Measurements from ENCODE around the gene ATL3.

Gene ATL3

GRCh38 chr11:63623513-63624140, 47.5 kb downstream of the ATL3 start:
- no peak overlapping the region for H3K9ac ChIP-seq (ENCODE audit: low read depth, low read length, poor library complexity)
- H3K4me2 ChIP-seq (ENCODE audit: insufficient read depth, low read length, poor library complexity, severe bottlenecking): no peak overlapping the region
- H3K9me3 ChIP-seq (replicated peaks in 1 of 2; ENCODE audit: control insufficient read depth in 2 of 2, insufficient read depth in 1 of 2, low read depth in 1 of 2, low read length in 2 of 2): no peaks in the 10 kb centered on the region
- no CpG with 5 or more reads among the region's 7 CpGs for WGBS, 2 donors (ENCODE audit: extremely low coverage in 2 of 2, insufficient read length in 2 of 2, insufficient replicate concordance in 1 of 2)
- peak overlapping the region; percentile 72 for H4K8ac ChIP-seq (ENCODE audit: low read depth, low read length)
- peaks cover 0 to 5% of the 10 kb centered on the region in 2 donors for H3K4me1 ChIP-seq (ENCODE audit: control insufficient read depth in 2 of 2, insufficient read depth in 1 of 2, low read depth in 1 of 2, low read length in 2 of 2)
- H3K79me1 ChIP-seq (ENCODE audit: low read depth, low read length): no peaks in the 10 kb centered on the region
- DNase-seq (ENCODE audit: low spot score): no peak
- H3K4me3 ChIP-seq (ENCODE audit: low read length in 2 of 2): no peak overlapping the region
- H3K4ac ChIP-seq (ENCODE audit: low read length): no peak overlapping the region
- no peak overlapping the region for H3K18ac ChIP-seq (ENCODE audit: low read length)
- H3K36me3 ChIP-seq (replicated peaks in 1 of 2; ENCODE audit: control insufficient read depth in 2 of 2, insufficient read depth in 2 of 2, low read length in 2 of 2): no peaks in the 10 kb centered on the region
- no peak overlapping the region for H3K23ac ChIP-seq (ENCODE audit: low read depth, low read length, poor library complexity)
- no peak overlapping the region for H4K91ac ChIP-seq (ENCODE audit: low read depth, low read length, poor library complexity)
- H2BK120ac ChIP-seq (ENCODE audit: low read depth, low read length): no peak overlapping the region
- H3K27me3 ChIP-seq (ENCODE audit: control insufficient read depth in 3 of 3, insufficient read depth in 3 of 3, low read depth in 1 of 3, low read length in 3 of 3): no peaks in the 10 kb centered on the region
- H2BK12ac ChIP-seq (ENCODE audit: low read length): no peak overlapping the region
- H3K27ac ChIP-seq (replicated peaks; ENCODE audit: low read length): no peak overlapping the region
- H2AK5ac ChIP-seq (ENCODE audit: low read depth, low read length): no peak overlapping the region
- H2BK5ac ChIP-seq (ENCODE audit: low read length): no peak overlapping the region
- H2AFZ ChIP-seq (ENCODE audit: low read length): no peak overlapping the region
- no peak overlapping the region for H2BK15ac ChIP-seq (ENCODE audit: low read length)
- H3K14ac ChIP-seq (ENCODE audit: low read length): no peak overlapping the region

DNA sequence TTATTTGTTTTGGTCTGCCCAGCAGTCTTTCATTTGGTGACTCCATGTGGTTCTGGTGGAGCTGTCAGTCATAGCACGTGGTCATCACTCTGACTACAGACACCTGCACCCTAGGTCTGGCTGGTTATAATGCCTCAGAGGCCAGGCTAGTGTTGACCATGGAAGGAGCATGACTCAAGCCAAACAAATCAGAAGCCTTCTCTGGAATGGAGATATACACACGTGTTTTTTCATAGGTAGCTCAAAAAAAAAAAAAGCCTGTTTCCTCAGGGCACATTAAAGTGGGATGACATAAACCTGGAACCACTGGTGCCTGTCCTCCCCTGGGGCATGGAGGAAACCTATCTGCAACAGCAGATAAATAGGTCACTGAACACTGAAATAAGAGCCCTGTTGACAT, 48.9 kb downstream of the ATL3 start:
- no peak overlapping the region for H3K14ac ChIP-seq (ENCODE audit: low read length)
- WGBS, 2 donors (ENCODE audit: extremely low coverage in 2 of 2, insufficient read length in 2 of 2, insufficient replicate concordance in 1 of 2): no CpG with 5 or more reads among the region's 2 CpGs

DNA sequence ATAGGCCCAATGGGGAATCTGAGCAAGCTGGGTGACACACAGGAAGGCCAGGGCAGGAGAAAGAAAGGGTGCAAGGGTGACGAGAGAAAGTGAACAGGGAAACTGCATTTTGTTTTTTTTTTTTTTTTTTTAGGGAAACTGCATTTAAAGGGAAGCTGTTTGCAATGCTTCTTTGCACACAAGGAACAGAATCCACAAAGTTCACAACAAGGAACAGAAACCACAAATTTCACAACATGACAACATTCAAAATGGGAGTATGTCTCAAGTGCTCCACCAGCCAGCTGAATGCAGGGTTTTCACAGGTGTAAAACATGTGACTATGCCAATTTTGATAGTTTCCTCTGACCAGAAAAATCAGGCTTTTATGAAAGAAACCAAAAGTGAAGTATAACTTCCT, 50.1 kb downstream of the ATL3 start:
- Histone ChIP-seq H3K9ac (ENCODE audit: low read depth, low read length, poor library complexity) (no peak overlapping the region), H3K4me3 (ENCODE audit: low read length in 2 of 2) (no peak overlapping the region), H3K4ac (ENCODE audit: low read length) (no peak overlapping the region), H3K4me1 (ENCODE audit: control insufficient read depth in 2 of 2, insufficient read depth in 1 of 2, low read depth in 1 of 2, low read length in 2 of 2) (peaks cover 0 to 5% of the 10 kb centered on the region in 2 donors), H3K18ac (ENCODE audit: low read length) (no peak overlapping the region), H3K4me2 (ENCODE audit: insufficient read depth, low read length, poor library complexity, severe bottlenecking) (no peak overlapping the region), H3K9me3 (replicated peaks in 1 of 2; ENCODE audit: control insufficient read depth in 2 of 2, insufficient read depth in 1 of 2, low read depth in 1 of 2, low read length in 2 of 2) (no peaks in the 10 kb centered on the region), H2AFZ (ENCODE audit: low read length) (no peak overlapping the region), H2BK120ac (ENCODE audit: low read depth, low read length) (no peak overlapping the region), H2BK12ac (ENCODE audit: low read length) (no peak overlapping the region), H4K8ac (ENCODE audit: low read depth, low read length) (no peak overlapping the region), H3K79me1 (ENCODE audit: low read depth, low read length) (no peaks in the 10 kb centered on the region), H3K27ac (replicated peaks; ENCODE audit: low read length) (no peak overlapping the region), H3K36me3 (replicated peaks in 1 of 2; ENCODE audit: control insufficient read depth in 2 of 2, insufficient read depth in 2 of 2, low read length in 2 of 2) (no peaks in the 10 kb centered on the region), H3K27me3 (ENCODE audit: control insufficient read depth in 3 of 3, insufficient read depth in 3 of 3, low read depth in 1 of 3, low read length in 3 of 3) (peaks cover 0 to 2% (median 0%) of the 10 kb centered on the region in 3 experiments), H2AK5ac (ENCODE audit: low read depth, low read length) (no peak overlapping the region), H4K91ac (ENCODE audit: low read depth, low read length, poor library complexity) (no peak overlapping the region), H3K23ac (ENCODE audit: low read depth, low read length, poor library complexity) (no peak overlapping the region), H2BK15ac (ENCODE audit: low read length) (no peak overlapping the region), H3K14ac (ENCODE audit: low read length) (no peak overlapping the region), H2BK5ac (ENCODE audit: low read length) (no peak overlapping the region)
- no peak for DNase-seq (ENCODE audit: low spot score)
- no CpG with 5 or more reads among the region's 1 CpG for WGBS, 2 donors (ENCODE audit: extremely low coverage in 2 of 2, insufficient read length in 2 of 2, insufficient replicate concordance in 1 of 2)

More for the DNA sequence above, 48.9 kb downstream of the ATL3 start:
- Histone ChIP-seq H3K4me2 (ENCODE audit: insufficient read depth, low read length, poor library complexity, severe bottlenecking) (no peak overlapping the region), H2BK120ac (ENCODE audit: low read depth, low read length) (no peak overlapping the region), H4K8ac (ENCODE audit: low read depth, low read length) (no peak overlapping the region), H3K4me1 (ENCODE audit: control insufficient read depth in 2 of 2, insufficient read depth in 1 of 2, low read depth in 1 of 2, low read length in 2 of 2) (peaks cover 0 to 5% of the 10 kb centered on the region in 2 donors), H3K9me3 (replicated peaks in 1 of 2; ENCODE audit: control insufficient read depth in 2 of 2, insufficient read depth in 1 of 2, low read depth in 1 of 2, low read length in 2 of 2) (no peaks in the 10 kb centered on the region), H3K18ac (ENCODE audit: low read length) (no peak overlapping the region), H4K91ac (ENCODE audit: low read depth, low read length, poor library complexity) (no peak overlapping the region), H3K4me3 (ENCODE audit: low read length in 2 of 2) (no peak overlapping the region), H2AFZ (ENCODE audit: low read length) (no peak overlapping the region), H2BK12ac (ENCODE audit: low read length) (no peak overlapping the region), H3K4ac (ENCODE audit: low read length) (no peak overlapping the region), H3K27ac (replicated peaks; ENCODE audit: low read length) (no peak overlapping the region), H2AK5ac (ENCODE audit: low read depth, low read length) (no peak overlapping the region), H3K27me3 (ENCODE audit: control insufficient read depth in 3 of 3, insufficient read depth in 3 of 3, low read depth in 1 of 3, low read length in 3 of 3) (no peaks in the 10 kb centered on the region), H3K23ac (ENCODE audit: low read depth, low read length, poor library complexity) (no peak overlapping the region), H2BK5ac (ENCODE audit: low read length) (no peak overlapping the region), H3K79me1 (ENCODE audit: low read depth, low read length) (no peaks in the 10 kb centered on the region), H3K9ac (ENCODE audit: low read depth, low read length, poor library complexity) (no peak overlapping the region), H3K36me3 (replicated peaks in 1 of 2; ENCODE audit: control insufficient read depth in 2 of 2, insufficient read depth in 2 of 2, low read length in 2 of 2) (no peaks in the 10 kb centered on the region), H2BK15ac (ENCODE audit: low read length) (no peak overlapping the region)
- no peak for DNase-seq (ENCODE audit: low spot score)

- H3K23ac ChIP-seq (ENCODE audit: low read depth, low read length, poor library complexity): no peak overlapping the region
- no peaks in the 10 kb centered on the region for H3K9me3 ChIP-seq (replicated peaks in 1 of 2; ENCODE audit: control insufficient read depth in 2 of 2, insufficient read depth in 1 of 2, low read depth in 1 of 2, low read length in 2 of 2)
- H3K14ac ChIP-seq (ENCODE audit: low read length): no peak overlapping the region
- H4K91ac ChIP-seq (ENCODE audit: low read depth, low read length, poor library complexity): no peak overlapping the region
- no peak overlapping the region for H3K4ac ChIP-seq (ENCODE audit: low read length)
- no peak for DNase-seq (ENCODE audit: low spot score)
- no peak overlapping the region for H2BK120ac ChIP-seq (ENCODE audit: low read depth, low read length)
- no peak overlapping the region for H2AK5ac ChIP-seq (ENCODE audit: low read depth, low read length)
- H3K27ac ChIP-seq (replicated peaks; ENCODE audit: low read length): no peak overlapping the region
- no peaks in the 10 kb centered on the region for H3K36me3 ChIP-seq (replicated peaks in 1 of 2; ENCODE audit: control insufficient read depth in 2 of 2, insufficient read depth in 2 of 2, low read length in 2 of 2)
- H3K4me3 ChIP-seq (ENCODE audit: low read length in 2 of 2): no peak overlapping the region
- no peak overlapping the region for H2BK12ac ChIP-seq (ENCODE audit: low read length)
- H3K18ac ChIP-seq (ENCODE audit: low read length): no peak overlapping the region
- no peak overlapping the region for H3K4me2 ChIP-seq (ENCODE audit: insufficient read depth, low read length, poor library complexity, severe bottlenecking)
- H2BK5ac ChIP-seq (ENCODE audit: low read length): no peak overlapping the region
- H2BK15ac ChIP-seq (ENCODE audit: low read length): no peak overlapping the region
- peaks cover 0 to 7% (median 0%) of the 10 kb centered on the region in 3 experiments for H3K27me3 ChIP-seq (ENCODE audit: control insufficient read depth in 3 of 3, insufficient read depth in 3 of 3, low read depth in 1 of 3, low read length in 3 of 3)
- no peak overlapping the region for H3K9ac ChIP-seq (ENCODE audit: low read depth, low read length, poor library complexity)
- peaks cover 0 to 5% of the 10 kb centered on the region in 2 donors for H3K4me1 ChIP-seq (ENCODE audit: control insufficient read depth in 2 of 2, insufficient read depth in 1 of 2, low read depth in 1 of 2, low read length in 2 of 2)
- no peak overlapping the region for H2AFZ ChIP-seq (ENCODE audit: low read length)
- H4K8ac ChIP-seq (ENCODE audit: low read depth, low read length): no peak overlapping the region
- WGBS, 2 donors (ENCODE audit: extremely low coverage in 2 of 2, insufficient read length in 2 of 2, insufficient replicate concordance in 1 of 2): no CpG with 5 or more reads among the region's 6 CpGs
- H3K79me1 ChIP-seq (ENCODE audit: low read depth, low read length): no peaks in the 10 kb centered on the region
Observed at GRCh38 chr11:63619967-63620366, 51.2 kb downstream of the ATL3 start.

Data from neuronal stem cell (in vitro differentiated cells).